Measurements from ENCODE around the gene PPRC1. TPM values are rescaled to one million over a fixed set of nuclear protein-coding genes. Genes with fewer than 3 reads are reported as not detected.
A peak's percentile ranks its signal among the peaks of the same experiment; 100 is the strongest.

The PPRC1 gene
- 13.2 TPM for total RNA-seq (ENCODE audit: insufficient read depth, low replicate concordance)

DNA sequence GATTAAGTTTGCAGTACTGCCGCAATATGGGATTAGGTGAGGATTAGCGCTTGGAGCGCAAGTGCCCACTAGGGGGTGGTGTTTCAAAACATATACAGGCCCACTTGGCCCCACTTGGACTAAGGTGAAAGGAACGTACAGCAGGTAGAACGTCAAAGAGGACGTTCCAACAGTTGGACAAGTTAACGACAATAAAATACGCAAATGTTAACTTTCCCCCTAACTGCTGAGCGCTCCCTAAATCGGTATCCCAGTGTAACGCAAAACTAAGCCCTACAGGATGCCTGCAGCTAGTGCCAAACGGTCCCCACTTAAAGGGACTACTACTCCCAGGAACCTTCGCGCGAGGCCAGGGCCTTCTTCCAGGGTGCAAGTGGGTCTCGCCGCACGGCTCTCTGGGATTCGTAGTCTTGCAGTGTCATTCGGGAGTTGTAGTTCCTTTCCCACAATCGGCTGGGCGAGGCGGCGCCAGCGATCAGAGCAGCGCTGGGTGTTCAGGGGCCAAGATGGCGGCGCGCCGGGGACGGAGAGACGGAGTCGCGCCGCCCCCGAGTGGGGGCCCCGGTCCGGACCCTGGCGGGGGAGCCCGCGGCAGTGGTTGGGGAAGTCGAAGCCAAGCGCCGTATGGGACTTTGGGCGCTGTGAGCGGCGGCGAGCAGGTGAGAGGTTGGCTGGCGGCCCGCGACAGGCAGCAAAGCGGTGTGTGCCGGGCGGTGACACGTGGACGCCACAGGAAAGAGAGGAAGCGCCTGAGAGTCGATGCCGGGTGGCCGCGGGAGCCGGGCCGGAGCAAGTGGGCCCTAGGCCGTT is at the start of gene PPRC1:
PPRC1 (plus strand) TSS at position 478 of the 810 bp plus-strand sequence; CDS start at position 507, 29 bp downstream.
- DNase-seq (ENCODE audit: low spot score), result peak; percentile 100

DNA sequence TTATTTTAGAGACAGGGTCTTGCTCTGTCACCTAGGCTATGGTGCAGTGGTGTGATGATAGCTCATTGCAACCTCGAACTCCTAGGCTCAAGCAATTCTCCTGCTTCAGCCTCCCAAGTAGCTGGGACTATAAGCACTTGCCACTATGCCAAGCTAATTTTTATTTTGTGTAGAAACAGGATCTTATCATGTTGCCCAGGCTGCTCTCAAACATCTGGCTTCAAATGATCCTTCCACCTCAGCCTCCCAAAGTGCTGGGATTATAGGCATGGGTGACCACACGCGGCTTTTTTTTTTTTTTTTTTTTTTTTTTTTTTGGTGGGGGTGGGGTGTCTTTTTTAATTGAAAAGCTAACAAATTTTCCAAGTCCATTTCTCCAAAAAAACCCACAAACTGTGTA is 49.3 kb upstream of the PPRC1 start:
- no peak for DNase-seq (ENCODE audit: low spot score)

GRCh38 chr10:102085336-102085735 is 47.5 kb upstream of the PPRC1 start:
- DNase-seq (ENCODE audit: low spot score), result no peak

- no peak for DNase-seq (ENCODE audit: low spot score)
Measured at GRCh38 chr10:102086196-102086595, 46.6 kb upstream of the PPRC1 start.

GRCh38 chr10:102090772-102091171 is 42.1 kb upstream of the PPRC1 start:
- DNase-seq (ENCODE audit: low spot score), result no peak

DNA sequence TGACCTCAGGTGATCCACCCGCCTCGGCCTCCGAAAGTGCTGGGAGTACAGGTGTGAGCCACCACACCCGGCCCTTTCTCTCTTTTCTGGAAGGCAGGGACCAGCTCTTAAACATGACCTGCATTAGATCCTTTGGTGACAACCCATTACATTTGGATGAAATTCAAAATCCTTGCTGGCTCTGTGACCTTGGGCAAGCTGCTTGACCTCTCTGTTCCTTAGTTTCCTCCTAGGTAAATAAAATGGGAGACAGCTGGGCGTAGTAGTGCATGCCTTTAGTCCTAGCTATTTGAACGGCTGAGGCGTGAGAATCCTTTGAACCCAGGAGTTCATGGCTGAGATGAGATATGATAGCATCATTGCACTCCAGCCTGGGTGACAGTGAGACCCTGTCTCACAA is 36.4 kb upstream of the PPRC1 start:
- DNase-seq (ENCODE audit: low spot score), result no peak

GRCh38 chr10:102101152-102101551 is 31.7 kb upstream of the PPRC1 start:
- no peak for DNase-seq (ENCODE audit: low spot score)

DNA sequence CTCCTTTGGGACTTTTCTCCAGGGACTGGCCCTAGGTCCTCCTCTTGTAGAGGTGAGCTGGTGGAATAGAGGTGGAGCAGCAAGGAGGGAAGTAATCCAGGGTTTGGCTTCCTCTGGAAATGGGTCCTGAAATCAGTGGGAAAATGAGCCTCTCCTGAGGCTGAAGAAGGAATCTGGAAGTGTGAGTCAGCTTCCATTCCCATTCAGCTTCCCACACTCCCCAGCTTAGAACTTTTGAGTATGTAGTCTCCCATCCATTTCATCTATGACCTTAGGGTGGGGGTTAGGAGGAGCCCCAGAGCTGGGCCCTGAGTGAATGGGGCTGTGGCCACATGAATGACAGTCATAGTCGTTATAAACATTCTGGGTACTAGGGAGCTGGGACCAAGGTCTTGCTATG is 30.4 kb upstream of the PPRC1 start:
- no peak for DNase-seq (ENCODE audit: low spot score)

GRCh38 chr10:102106998-102107397 is 25.8 kb upstream of the PPRC1 start:
- no peak for DNase-seq (ENCODE audit: low spot score)

GRCh38 chr10:102109166-102110116 is 23.4 kb upstream of the PPRC1 start:
- no peak for DNase-seq (ENCODE audit: low spot score)

- DNase-seq (ENCODE audit: low spot score), result no peak
Measured at GRCh38 chr10:102111276-102111675, 21.6 kb upstream of the PPRC1 start.

GRCh38 chr10:102112210-102112817 is 20.5 kb upstream of the PPRC1 start:
- no peak for DNase-seq (ENCODE audit: low spot score)

DNA sequence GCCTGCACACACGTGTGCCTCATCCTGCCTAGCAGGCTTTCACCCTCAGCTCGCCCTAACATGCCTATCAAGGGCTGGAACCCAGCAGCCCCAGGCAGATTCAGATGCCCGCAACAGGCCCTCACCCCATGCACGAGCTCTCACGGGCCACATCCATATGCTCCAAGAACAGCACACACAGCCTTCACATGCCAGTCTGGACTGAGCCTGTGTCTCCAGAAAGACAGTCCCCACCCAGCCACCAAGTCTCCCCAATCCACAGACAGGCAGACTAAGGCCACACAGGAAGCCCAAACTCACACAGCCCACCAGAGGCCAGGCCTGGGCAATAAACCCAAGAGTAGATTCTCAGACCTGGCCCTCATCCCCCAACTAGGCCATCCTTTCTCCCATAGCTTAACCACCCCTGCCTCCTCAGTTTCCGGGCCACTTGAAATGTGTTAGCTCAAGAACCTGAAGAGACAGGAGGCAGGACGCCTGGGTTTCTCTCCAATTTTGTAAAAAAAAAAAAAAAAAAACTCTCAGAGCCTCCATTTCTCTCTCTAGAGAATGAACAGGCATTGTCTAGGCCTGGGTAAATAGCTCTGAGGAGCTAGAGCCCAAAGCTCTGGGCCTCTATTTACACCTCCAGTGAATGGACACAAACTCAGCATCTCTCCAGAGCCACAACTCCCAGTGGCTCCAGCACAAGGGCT is 19.4 kb upstream of the PPRC1 start:
- DNase-seq (ENCODE audit: low spot score), result no peak

DNA sequence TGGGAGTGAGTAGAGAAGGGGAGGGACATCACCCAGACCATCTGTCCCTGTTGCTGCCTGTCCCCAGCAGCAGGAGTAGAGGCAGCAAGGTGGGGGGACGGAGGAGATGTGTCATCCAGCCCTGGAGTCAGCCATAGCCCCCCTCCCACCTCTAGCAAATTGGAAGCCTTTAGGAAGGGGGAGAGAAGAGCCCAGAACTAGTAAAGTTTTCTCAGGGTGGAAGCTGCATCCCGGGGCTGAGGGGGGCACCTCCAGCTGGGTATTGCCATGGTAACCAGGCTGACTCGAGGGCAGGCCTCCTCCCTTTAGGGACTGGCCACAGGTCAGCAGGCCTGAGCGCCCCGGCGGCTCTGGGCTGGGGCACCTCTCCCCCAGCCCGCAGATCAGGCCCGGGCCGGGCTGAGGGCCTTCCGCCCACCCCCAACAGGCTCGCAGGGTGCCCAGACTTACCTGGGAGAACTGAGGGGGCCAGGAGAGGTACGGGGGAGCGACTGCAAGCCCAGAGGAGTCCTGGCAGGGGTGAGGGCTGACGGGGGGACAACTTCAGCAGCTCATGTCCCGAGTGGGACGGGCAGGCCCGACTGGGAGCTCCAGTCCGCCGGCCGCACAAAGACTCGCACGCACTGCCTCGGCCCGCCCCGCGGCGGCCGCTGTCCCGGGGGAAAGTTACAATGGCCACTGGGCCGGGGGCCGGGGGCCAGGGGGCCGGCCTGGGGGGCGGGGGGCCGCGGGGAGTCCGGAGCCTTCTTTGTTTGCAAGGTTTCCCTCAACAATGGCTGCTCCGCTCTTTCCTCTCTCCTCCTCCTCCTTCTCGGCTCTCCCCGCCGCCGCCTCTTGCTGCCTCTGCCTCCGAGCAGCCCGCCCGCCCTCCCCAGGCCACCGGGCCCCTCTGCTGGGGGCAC is 18.6 kb upstream of the PPRC1 start:
- DNase-seq (ENCODE audit: low spot score), result no peak

- DNase-seq (ENCODE audit: low spot score), result peak; percentile 97
Measured at GRCh38 chr10:102114861-102115618, 17.8 kb upstream of the PPRC1 start.

GRCh38 chr10:102115775-102116174 is 17.1 kb upstream of the PPRC1 start:
- DNase-seq (ENCODE audit: low spot score), result no peak

- DNase-seq (ENCODE audit: low spot score), result no peak
Measured at GRCh38 chr10:102116656-102117055, 16.2 kb upstream of the PPRC1 start.

GRCh38 chr10:102117391-102118159 is 15.3 kb upstream of the PPRC1 start:
- DNase-seq (ENCODE audit: low spot score), result peak; percentile 96

GRCh38 chr10:102118867-102119266 is 14.0 kb upstream of the PPRC1 start:
- peak; percentile 55 for DNase-seq (ENCODE audit: low spot score)
